ENCODE data around the gene MTARC2. TPM values are rescaled to one million over a fixed set of nuclear protein-coding genes. Genes with fewer than 3 reads are reported as not detected.

Gene MTARC2
- total RNA-seq, 1 experiment from 2014 or later, result 16.5 TPM

DNA sequence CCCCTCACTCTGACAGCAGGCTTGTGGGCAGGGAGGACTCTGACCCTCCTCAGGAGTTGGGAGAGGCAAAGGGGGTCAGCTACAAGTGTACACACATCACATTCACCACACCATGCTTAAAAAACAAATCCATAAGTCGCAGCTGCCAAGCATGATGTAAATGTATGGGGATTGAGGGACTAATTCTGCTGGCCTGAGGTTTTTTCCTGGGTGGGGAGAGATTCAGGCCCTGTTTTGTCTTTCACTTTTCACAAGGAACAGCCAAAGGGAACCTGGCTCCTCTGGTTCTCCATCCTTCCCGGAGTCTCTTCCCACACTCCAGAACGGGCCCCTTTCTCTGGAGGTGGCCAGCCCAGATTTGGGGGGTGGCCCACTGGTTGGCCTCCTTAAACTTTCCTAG is 1.3 kb upstream of the MTARC2 start:
- H3K36me3 Mint-ChIP-seq (ENCODE audit: insufficient read depth, unreplicated experiment), result no peaks in the 10 kb centered on the region
- H3K9me3 ChIP-seq, result no peaks in the 10 kb centered on the region
- no peak overlapping the region for H3K27ac Mint-ChIP-seq (ENCODE audit: unreplicated experiment)
- POLR2A ChIA-PET, result no interaction called here
- TF ChIP-seq, protein P1, sequence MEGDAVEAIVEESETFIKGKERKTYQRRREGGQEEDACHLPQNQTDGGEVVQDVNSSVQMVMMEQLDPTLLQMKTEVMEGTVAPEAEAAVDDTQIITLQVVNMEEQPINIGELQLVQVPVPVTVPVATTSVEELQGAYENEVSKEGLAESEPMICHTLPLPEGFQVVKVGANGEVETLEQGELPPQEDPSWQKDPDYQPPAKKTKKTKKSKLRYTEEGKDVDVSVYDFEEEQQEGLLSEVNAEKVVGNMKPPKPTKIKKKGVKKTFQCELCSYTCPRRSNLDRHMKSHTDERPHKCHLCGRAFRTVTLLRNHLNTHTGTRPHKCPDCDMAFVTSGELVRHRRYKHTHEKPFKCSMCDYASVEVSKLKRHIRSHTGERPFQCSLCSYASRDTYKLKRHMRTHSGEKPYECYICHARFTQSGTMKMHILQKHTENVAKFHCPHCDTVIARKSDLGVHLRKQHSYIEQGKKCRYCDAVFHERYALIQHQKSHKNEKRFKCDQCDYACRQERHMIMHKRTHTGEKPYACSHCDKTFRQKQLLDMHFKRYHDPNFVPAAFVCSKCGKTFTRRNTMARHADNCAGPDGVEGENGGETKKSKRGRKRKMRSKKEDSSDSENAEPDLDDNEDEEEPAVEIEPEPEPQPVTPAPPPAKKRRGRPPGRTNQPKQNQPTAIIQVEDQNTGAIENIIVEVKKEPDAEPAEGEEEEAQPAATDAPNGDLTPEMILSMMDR (IDR thresholded peaks at IDR 0.05; ENCODE audit: insufficient read depth in 1 of 2, low read depth in 1 of 2, low read length in 1 of 2, severe bottlenecking in 1 of 2, unreplicated experiment in 1 of 2), result no peak
- CTCF ChIA-PET, result interaction anchor here (1.8 to 2.8 kb wide), 2 partner anchors 13 to 30 kb away, joined by 6 to 16 read pairs; no protein-coding TSS in a partner anchor
- H3K27me3 Mint-ChIP-seq (ENCODE audit: insufficient read depth, unreplicated experiment), result no peaks in the 10 kb centered on the region
- BruUV-seq (replicated peaks), result no TSS peak
- H3K9me3 Mint-ChIP-seq (ENCODE audit: unreplicated experiment), result no peaks in the 10 kb centered on the region
- H3K4me1 Mint-ChIP-seq (ENCODE audit: low read depth, unreplicated experiment), result peaks cover 13% of the 10 kb centered on the region
- H3K4me3 Mint-ChIP-seq (ENCODE audit: unreplicated experiment), result peak overlapping the region; percentile 77
- no peaks in the 10 kb centered on the region for H3K36me3 ChIP-seq (ENCODE audit: control insufficient read depth, insufficient read depth, low read length)
- H3K27me3 ChIP-seq (replicated peaks; ENCODE audit: control insufficient read depth, insufficient read depth, low read length), result no peaks in the 10 kb centered on the region
- H3K4me1 ChIP-seq, result no peaks in the 10 kb centered on the region
- no peak for DNase-seq
- intact Hi-C loops (cut with micrococcal nuclease; ENCODE audit: unreplicated experiment), result no loop called here
- no peak overlapping the region for H3K4me3 ChIP-seq (ENCODE audit: low read depth, low read length)

DNA sequence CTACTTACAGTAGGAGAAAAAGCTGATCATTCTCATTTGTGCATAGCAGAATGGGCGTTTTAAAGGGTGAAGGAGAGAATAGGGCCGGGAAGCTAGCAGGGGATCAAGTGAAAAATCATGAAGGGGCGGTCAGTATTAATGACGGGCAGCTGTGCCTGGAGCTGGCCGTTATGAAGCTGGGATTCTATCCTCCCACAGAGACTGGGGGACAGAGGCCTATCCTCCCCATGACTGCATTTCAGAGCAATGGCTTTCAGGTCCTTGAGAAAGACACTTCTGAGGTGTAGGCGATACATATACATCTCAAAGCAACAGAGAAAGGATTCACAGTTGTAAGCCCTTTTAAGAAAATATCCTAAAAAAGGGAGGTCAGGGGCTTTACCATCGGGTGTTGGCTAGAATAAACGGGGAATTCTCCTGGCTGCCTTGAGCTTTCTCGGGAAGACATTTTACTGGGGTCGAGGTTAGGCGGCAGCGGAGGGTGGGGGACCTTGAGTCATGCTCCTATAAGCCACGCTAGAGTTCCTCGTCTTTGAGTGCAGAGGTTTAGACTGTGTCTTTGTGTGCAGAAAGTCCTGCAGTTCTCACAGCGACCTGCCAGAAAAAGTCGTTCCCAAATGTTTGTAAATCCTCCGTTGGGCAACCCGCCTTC is 559 bp upstream of the MTARC2 start:
- Histone ChIP-seq H3K9me3 (no peaks in the 10 kb centered on the region), H3K27me3 (replicated peaks; ENCODE audit: control insufficient read depth, insufficient read depth, low read length) (no peaks in the 10 kb centered on the region), H3K4me1 (no peaks in the 10 kb centered on the region), H3K36me3 (ENCODE audit: control insufficient read depth, insufficient read depth, low read length) (no peaks in the 10 kb centered on the region), H3K4me3 (ENCODE audit: low read depth, low read length) (peak overlapping the region; percentile 59)
- no peaks in the 10 kb centered on the region for H3K9me3 Mint-ChIP-seq (ENCODE audit: unreplicated experiment)
- no peaks in the 10 kb centered on the region for H3K27me3 Mint-ChIP-seq (ENCODE audit: insufficient read depth, unreplicated experiment)
- H3K4me1 Mint-ChIP-seq (ENCODE audit: low read depth, unreplicated experiment), result peaks cover 13% of the 10 kb centered on the region
- POLR2A ChIA-PET, result interaction anchor here (1.0 to 1.9 kb wide), 5 partner anchors 13 to 39 kb away, joined by 3 to 8 read pairs (median 4); partner anchors contain the start of gene MTARC1
- DNase-seq, result no peak
- no TSS peak for BruUV-seq (replicated peaks)
- H3K36me3 Mint-ChIP-seq (ENCODE audit: insufficient read depth, unreplicated experiment), result no peaks in the 10 kb centered on the region
- H3K4me3 Mint-ChIP-seq (ENCODE audit: unreplicated experiment), result peak overlapping the region; percentile 77
- TF ChIP-seq, protein P1 (IDR thresholded peaks at IDR 0.05; ENCODE audit: insufficient read depth in 1 of 2, low read depth in 1 of 2, low read length in 1 of 2, severe bottlenecking in 1 of 2, unreplicated experiment in 1 of 2), result no peak
- peak overlapping the region; percentile 47 for H3K27ac Mint-ChIP-seq (ENCODE audit: unreplicated experiment)
- CTCF ChIA-PET, result interaction anchor here (1.1 to 2.8 kb wide), 3 partner anchors 14 to 56 kb away, joined by 3 to 16 read pairs (median 6); no protein-coding TSS in a partner anchor
- intact Hi-C loops (cut with micrococcal nuclease; ENCODE audit: unreplicated experiment), result loop anchor here (1.0 kb wide), 3 partner anchors 13 to 56 kb away; no protein-coding TSS in a partner anchor

DNA sequence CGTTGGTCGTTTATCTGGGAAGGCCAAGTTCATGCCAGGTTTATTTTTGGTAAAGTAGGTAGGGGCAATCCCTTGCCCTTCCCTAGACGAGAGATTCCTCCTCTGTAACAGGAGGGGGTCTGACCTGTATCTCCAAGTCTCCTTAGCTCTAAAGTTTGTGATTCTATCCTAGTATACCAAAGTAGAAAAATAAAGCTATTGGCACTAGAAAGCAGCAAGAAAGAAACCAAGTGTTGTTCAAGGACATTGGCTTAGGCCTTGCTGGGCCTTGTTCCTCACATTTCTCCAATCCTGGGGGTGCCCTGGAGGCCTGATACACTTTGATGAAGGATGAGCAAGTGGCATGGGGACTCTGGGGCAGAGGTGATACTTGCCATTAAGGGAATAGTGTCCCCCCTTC is 814 bp downstream of the MTARC2 start:
- no peaks in the 10 kb centered on the region for H3K4me1 ChIP-seq
- H3K4me3 ChIP-seq (ENCODE audit: low read depth, low read length), result peak overlapping the region; percentile 59
- no peaks in the 10 kb centered on the region for H3K36me3 Mint-ChIP-seq (ENCODE audit: insufficient read depth, unreplicated experiment)
- CTCF ChIA-PET, result interaction anchor here (1.1 to 2.8 kb wide), 3 partner anchors 15 to 58 kb away, joined by 3 to 16 read pairs (median 6); no protein-coding TSS in a partner anchor
- no peaks in the 10 kb centered on the region for H3K27me3 ChIP-seq (replicated peaks; ENCODE audit: control insufficient read depth, insufficient read depth, low read length)
- no peak for DNase-seq
- TSS peak; percentile 34 for BruUV-seq (replicated peaks)
- POLR2A ChIA-PET, result interaction anchor here (0.6 to 1.9 kb wide), 3 partner anchors 14 to 476 kb away, joined by 4 to 8 read pairs (median 7); partner anchors contain the start of gene RAB3GAP2
- H3K9me3 ChIP-seq, result no peaks in the 10 kb centered on the region
- peak overlapping the region; percentile 77 for H3K4me3 Mint-ChIP-seq (ENCODE audit: unreplicated experiment)
- H3K27ac Mint-ChIP-seq (ENCODE audit: unreplicated experiment), result peak overlapping the region; percentile 47
- no peaks in the 10 kb centered on the region for H3K27me3 Mint-ChIP-seq (ENCODE audit: insufficient read depth, unreplicated experiment)
- peaks cover 13% of the 10 kb centered on the region for H3K4me1 Mint-ChIP-seq (ENCODE audit: low read depth, unreplicated experiment)
- no peaks in the 10 kb centered on the region for H3K9me3 Mint-ChIP-seq (ENCODE audit: unreplicated experiment)
- H3K36me3 ChIP-seq (ENCODE audit: control insufficient read depth, insufficient read depth, low read length), result no peaks in the 10 kb centered on the region
- intact Hi-C loops (cut with micrococcal nuclease; ENCODE audit: unreplicated experiment), result loop anchor here (1.0 kb wide), 3 partner anchors 15 to 58 kb away; no protein-coding TSS in a partner anchor
- TF ChIP-seq, protein P1 (IDR thresholded peaks at IDR 0.05; ENCODE audit: insufficient read depth in 1 of 2, low read depth in 1 of 2, low read length in 1 of 2, severe bottlenecking in 1 of 2, unreplicated experiment in 1 of 2), result no peak

All from Caco-2 (cell line).